ENCODE results near the gene ENTPD2. TPM values are rescaled to one million over a fixed set of nuclear protein-coding genes. Genes with fewer than 3 reads are reported as not detected.

The ENTPD2 gene
- total RNA-seq, 1 experiment from 2014 or later: 32.5 TPM

DNA sequence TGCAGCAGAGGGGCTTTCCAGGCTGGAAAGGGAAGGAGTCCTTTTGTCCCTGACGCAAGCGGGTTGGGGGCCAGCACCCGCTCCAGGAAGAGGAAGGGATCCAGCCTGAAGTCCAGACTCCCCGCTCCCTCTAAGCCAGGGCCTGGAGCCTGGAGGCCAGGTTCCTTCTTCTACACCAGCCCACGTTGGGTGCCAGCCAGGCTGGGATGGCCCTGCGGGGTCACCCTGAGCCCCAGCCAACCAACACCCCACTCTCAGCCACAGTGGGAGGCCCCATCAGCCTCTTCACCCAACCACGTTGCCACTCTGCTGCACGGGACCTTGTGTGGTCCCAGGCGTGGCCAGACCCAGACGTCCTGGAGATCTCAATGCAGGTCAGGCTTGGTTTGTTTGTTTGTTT is 21.0 kb downstream of the ENTPD2 start:
- ATAC-seq (no peak), DNase-seq (ENCODE audit: low read depth, low spot score) (no peak)
- H3K9me2 ChIP-seq (ENCODE audit: insufficient read depth): no peaks in the 10 kb centered on the region
- no peaks in the 10 kb centered on the region for H3K36me3 ChIP-seq (ENCODE audit: control insufficient read depth in 1 of 2, insufficient read depth in 2 of 2, low read length in 2 of 2)
- CTCF ChIA-PET: no interaction called here
- H3K9me3 ChIP-seq (ENCODE audit: control insufficient read depth in 1 of 2, insufficient read depth in 1 of 2, low read depth in 1 of 2, low read length in 2 of 2): no peaks in the 10 kb centered on the region
- TF ChIP-seq FOSL1 (IDR thresholded peaks at IDR 0.05; ENCODE audit: low read depth): no peak
- no peak for TF ChIP-seq POLR2A (IDR thresholded peaks at IDR 0.05; ENCODE audit: borderline replicate concordance, extremely low read depth, insufficient read depth, insufficient read length)
- TF ChIP-seq, protein P1, sequence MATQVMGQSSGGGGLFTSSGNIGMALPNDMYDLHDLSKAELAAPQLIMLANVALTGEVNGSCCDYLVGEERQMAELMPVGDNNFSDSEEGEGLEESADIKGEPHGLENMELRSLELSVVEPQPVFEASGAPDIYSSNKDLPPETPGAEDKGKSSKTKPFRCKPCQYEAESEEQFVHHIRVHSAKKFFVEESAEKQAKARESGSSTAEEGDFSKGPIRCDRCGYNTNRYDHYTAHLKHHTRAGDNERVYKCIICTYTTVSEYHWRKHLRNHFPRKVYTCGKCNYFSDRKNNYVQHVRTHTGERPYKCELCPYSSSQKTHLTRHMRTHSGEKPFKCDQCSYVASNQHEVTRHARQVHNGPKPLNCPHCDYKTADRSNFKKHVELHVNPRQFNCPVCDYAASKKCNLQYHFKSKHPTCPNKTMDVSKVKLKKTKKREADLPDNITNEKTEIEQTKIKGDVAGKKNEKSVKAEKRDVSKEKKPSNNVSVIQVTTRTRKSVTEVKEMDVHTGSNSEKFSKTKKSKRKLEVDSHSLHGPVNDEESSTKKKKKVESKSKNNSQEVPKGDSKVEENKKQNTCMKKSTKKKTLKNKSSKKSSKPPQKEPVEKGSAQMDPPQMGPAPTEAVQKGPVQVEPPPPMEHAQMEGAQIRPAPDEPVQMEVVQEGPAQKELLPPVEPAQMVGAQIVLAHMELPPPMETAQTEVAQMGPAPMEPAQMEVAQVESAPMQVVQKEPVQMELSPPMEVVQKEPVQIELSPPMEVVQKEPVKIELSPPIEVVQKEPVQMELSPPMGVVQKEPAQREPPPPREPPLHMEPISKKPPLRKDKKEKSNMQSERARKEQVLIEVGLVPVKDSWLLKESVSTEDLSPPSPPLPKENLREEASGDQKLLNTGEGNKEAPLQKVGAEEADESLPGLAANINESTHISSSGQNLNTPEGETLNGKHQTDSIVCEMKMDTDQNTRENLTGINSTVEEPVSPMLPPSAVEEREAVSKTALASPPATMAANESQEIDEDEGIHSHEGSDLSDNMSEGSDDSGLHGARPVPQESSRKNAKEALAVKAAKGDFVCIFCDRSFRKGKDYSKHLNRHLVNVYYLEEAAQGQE (IDR thresholded peaks at IDR 0.05; ENCODE audit: low read depth): no peak
- TF ChIP-seq CEBPB (IDR thresholded peaks at IDR 0.05; ENCODE audit: low read depth): no peak
- TF ChIP-seq ELF1 (IDR thresholded peaks at IDR 0.05; ENCODE audit: borderline replicate concordance, low read depth): no peak
- no peak for TF ChIP-seq SRF (IDR thresholded peaks at IDR 0.05; ENCODE audit: low read depth)
- TF ChIP-seq CTCF (IDR thresholded peaks at IDR 0.05 in 2 of 3, conservative IDR thresholded peaks at IDR 0.05 in 1 of 3; ENCODE audit: borderline replicate concordance in 1 of 3, insufficient read depth in 1 of 3, low read depth in 2 of 3, low read length in 2 of 3): no peak
- no peak for TF ChIP-seq SP1 (IDR thresholded peaks at IDR 0.05; ENCODE audit: low read depth)
- TF ChIP-seq ZNF274 (IDR thresholded peaks at IDR 0.05; ENCODE audit: low read depth, low read length): no peak
- no peak for TF ChIP-seq YY1 (IDR thresholded peaks at IDR 0.05; ENCODE audit: extremely low read depth, insufficient replicate concordance, low read depth, low read length)
- TF ChIP-seq POLR2AphosphoS5 (IDR thresholded peaks at IDR 0.05; ENCODE audit: low read depth, low read length): no peak
- TF ChIP-seq ATF3 (IDR thresholded peaks at IDR 0.05): no peak
- no peak for TF ChIP-seq EGR1 (IDR thresholded peaks at IDR 0.05; ENCODE audit: low read depth)
- TF ChIP-seq TCF7L2 (IDR thresholded peaks at IDR 0.05; ENCODE audit: borderline replicate concordance, extremely low read depth, insufficient read depth, insufficient read length): no peak
- TF ChIP-seq JUND (IDR thresholded peaks at IDR 0.05): no peak
- H3K27ac ChIP-seq (ENCODE audit: low read depth, low read length): no peak overlapping the region
- no peaks in the 10 kb centered on the region for H4K20me1 ChIP-seq (ENCODE audit: insufficient read depth)
- no peaks in the 10 kb centered on the region for H3K79me2 ChIP-seq (ENCODE audit: insufficient read depth, low read length)
- no TSS peak for BruUV-seq (replicated peaks)
- POLR2A ChIA-PET: no interaction called here
- peaks cover 17 to 36% of the 10 kb centered on the region in 2 experiments for H3K4me1 ChIP-seq (ENCODE audit: control insufficient read depth in 1 of 2, insufficient read depth in 2 of 2, low read length in 2 of 2)
- H2AFZ ChIP-seq (ENCODE audit: low read depth, low read length, poor library complexity, severe bottlenecking): no peak overlapping the region
- no peak overlapping the region for H3K4me2 ChIP-seq (ENCODE audit: low read length)
- no peak overlapping the region for H3K4me3 ChIP-seq (replicated peaks in 1 of 2; ENCODE audit: low read depth in 1 of 2, low read length in 2 of 2)
- H3K9ac ChIP-seq (ENCODE audit: low read length): no peak overlapping the region
- no peaks in the 10 kb centered on the region for H3K27me3 ChIP-seq (ENCODE audit: insufficient read depth, low read length)
- intact Hi-C loops (cut with micrococcal nuclease): no loop called here
- RAD21 ChIA-PET (ENCODE audit: low non-redundant PET in 1 of 2, low total read pairs in 2 of 2, uncharacterized antibody in 2 of 2, unreplicated experiment in 2 of 2): no interaction called here

Data from HCT116 (cell line).